Lower lobe of right lung (tissue), 2 donors: Measurements from ENCODE around the gene GNPNAT1. TPM values are rescaled to one million over a fixed set of nuclear protein-coding genes. Genes with fewer than 3 reads are reported as not detected.

ENCODE experiments used
- ATAC-seq, 2 donors: fragments of 200-7000 bp; cut with Tn5 transposase; one replicate each; pipeline ENCODE4 v1.9.1; 2020 to 2022; ENCODE audit warnings: mild to moderate bottlenecking in 2 of 2, moderate library complexity in 2 of 2
- DNase-seq: peaks from one replicate; pipeline ENCODE4 v3.0.0-alpha.2; 2020
- H3K27ac ChIP-seq: fragments of 200-600 bp; one replicate; pipeline ENCODE4 v1.8.0; 2022
- H3K27me3 ChIP-seq: fragments of 200-600 bp; one replicate; pipeline ENCODE4 v1.8.0; 2022; ENCODE audit warnings: low read depth
- H3K36me3 ChIP-seq: fragments of 200-600 bp; one replicate; pipeline ENCODE4 v1.8.0; 2022; ENCODE audit warnings: mild to moderate bottlenecking
- H3K4me1 ChIP-seq: fragments of 200-600 bp; one replicate; pipeline ENCODE4 v1.8.0; 2022
- H3K4me3 ChIP-seq: fragments of 200-600 bp; one replicate; pipeline ENCODE4 v1.8.0; 2022; ENCODE audit warnings: mild to moderate bottlenecking
- H3K9me3 ChIP-seq: fragments of 200-600 bp; one replicate; pipeline ENCODE4 v1.8.0; 2022
- CTCF ChIP-seq: fragments of 200-600 bp; IDR thresholded peaks from one replicate; pipeline ENCODE4 v1.8.0; 2022; ENCODE audit warnings: antibody characterized with exemption, mild to moderate bottlenecking
- intact Hi-C: fragments of 100-400 bp; cut with DNase I; formaldehyde crosslinking; loops from one replicate; pipeline ENCODE4 v1.11.0; 2022
- total RNA-seq: library from RNA; stranded (reverse); fragmentation: NEBNext Ultra II Directional; extraction: Animal tissue kit (Norgen Biotek cat#: 25700); gene quantifications from one replicate; pipeline ENCODE4 v1.2.1, GENCODE V29; 2021
- donor health status: DM: no; HTN: yes; CAD: no; lungs with severe emphysema.

The GNPNAT1 gene
- total RNA-seq, 1 donor from 2014 or later, result 9.5 TPM

DNA sequence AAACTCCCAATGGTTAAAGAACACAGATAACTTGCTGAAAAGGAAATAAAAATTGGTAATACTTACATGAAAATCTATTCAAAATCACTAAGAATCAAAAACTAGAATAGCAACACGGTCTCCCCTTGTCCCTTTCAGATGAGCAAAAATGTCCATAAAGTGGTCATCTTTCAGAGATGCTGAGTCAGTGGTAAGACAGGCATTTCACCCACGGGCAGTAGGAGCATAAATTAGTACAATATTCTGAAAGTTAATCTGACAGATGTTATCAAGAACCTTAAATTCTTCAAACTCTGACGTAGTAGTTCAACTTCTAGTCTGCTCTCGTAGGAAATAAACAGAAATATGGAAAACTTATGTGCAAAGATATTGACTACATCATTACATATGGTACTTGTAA lies 33.1 kb upstream of the GNPNAT1 start:
- no peak for TF ChIP-seq CTCF
- ATAC-seq (no peak), DNase-seq (no peak)
- no peaks in the 10 kb centered on the region for H3K4me1 ChIP-seq
- no peaks in the 10 kb centered on the region for H3K36me3 ChIP-seq
- no peak overlapping the region for H3K27ac ChIP-seq
- no peaks in the 10 kb centered on the region for H3K27me3 ChIP-seq
- no peaks in the 10 kb centered on the region for H3K9me3 ChIP-seq
- H3K4me3 ChIP-seq, result no peak overlapping the region
- intact Hi-C loops, result loop anchor here (10.0 kb wide), 2 partner anchors 140 to 230 kb away; no protein-coding TSS in a partner anchor

DNA sequence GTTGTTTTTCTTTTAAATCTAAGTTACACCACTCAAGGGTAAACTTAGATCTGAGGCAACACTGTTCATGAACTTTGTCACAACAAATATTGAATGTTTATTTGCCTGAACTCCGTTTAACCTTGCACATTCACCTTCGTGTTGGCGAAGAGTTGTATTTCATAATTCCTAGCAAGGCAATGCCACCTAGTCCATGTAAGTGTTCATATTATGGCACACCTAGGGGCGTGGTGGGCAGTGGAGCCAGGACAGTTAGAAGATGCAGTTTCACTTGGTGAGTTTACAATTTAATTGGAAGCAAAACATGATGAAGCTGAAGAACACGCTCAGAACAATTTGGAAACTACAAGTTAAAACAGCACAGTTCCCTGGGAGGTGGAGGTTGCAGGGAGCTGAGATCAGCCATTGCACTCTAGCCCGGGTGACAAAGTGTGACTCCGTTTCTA lies 30.4 kb upstream of the GNPNAT1 start:
- H3K27me3 ChIP-seq, result no peaks in the 10 kb centered on the region
- no peaks in the 10 kb centered on the region for H3K9me3 ChIP-seq
- no peak for ATAC-seq
- DNase-seq, result no peak
- H3K36me3 ChIP-seq, result no peaks in the 10 kb centered on the region
- intact Hi-C loops, result loop anchor here (10.0 kb wide), 2 partner anchors 143 to 233 kb away; no protein-coding TSS in a partner anchor
- no peak for TF ChIP-seq CTCF
- H3K4me1 ChIP-seq, result no peaks in the 10 kb centered on the region
- H3K4me3 ChIP-seq, result no peak overlapping the region
- H3K27ac ChIP-seq, result no peak overlapping the region

- H3K4me1 ChIP-seq, result no peaks in the 10 kb centered on the region
- no peaks in the 10 kb centered on the region for H3K9me3 ChIP-seq
- no peak for ATAC-seq
- no peak overlapping the region for H3K4me3 ChIP-seq
- no peak for TF ChIP-seq CTCF
- intact Hi-C loops, result no loop called here
- DNase-seq, result no peak
- H3K27ac ChIP-seq, result no peak overlapping the region
- no peaks in the 10 kb centered on the region for H3K27me3 ChIP-seq
- H3K36me3 ChIP-seq, result no peaks in the 10 kb centered on the region
Measured at GRCh38 chr14:52808101-52808500, 16.7 kb upstream of the GNPNAT1 start.

DNA sequence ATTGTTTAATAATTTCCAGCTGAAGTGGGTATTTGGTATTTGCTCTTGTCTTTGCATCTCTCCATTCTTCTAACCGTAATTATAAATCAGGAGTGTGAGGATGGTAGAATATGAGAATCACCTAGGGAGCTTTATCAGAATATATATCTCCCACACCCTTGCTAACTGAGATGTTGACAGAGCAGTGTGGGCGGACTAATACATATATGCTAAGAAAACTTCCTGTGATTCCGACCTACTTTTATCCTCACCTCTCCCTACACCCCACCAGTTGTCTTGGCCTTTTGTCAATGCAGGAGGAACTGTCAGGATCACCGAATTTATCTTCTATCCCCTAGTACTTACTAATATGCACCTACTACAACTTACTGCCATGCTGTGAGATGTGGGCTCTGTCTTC lies 14.7 kb upstream of the GNPNAT1 start:
- H3K9me3 ChIP-seq, result no peaks in the 10 kb centered on the region
- no peaks in the 10 kb centered on the region for H3K4me1 ChIP-seq
- no peak overlapping the region for H3K4me3 ChIP-seq
- H3K27ac ChIP-seq, result no peak overlapping the region
- no peak for DNase-seq
- no peaks in the 10 kb centered on the region for H3K36me3 ChIP-seq
- H3K27me3 ChIP-seq, result no peaks in the 10 kb centered on the region
- intact Hi-C loops, result no loop called here
- TF ChIP-seq CTCF, result no peak
- no peak for ATAC-seq

DNA sequence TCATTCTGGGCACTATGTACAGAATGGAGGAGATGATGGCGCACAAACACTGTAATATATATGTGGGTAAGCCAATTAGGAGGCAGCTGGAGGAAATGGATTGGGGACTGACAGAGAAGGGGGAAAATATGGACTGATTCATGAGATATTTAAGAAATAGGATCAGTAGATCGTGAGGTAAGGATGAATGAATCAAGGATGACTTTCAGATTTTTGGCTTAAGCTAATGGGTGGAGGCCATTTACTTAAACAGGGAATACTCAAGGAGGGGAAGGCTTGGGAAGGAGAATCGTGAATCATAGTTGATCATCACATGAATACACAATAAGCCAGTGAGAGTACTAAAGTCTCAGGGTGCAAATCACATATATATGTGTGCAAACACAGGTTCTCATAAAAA lies 11.2 kb upstream of the GNPNAT1 start:
- no peak for DNase-seq
- Histone ChIP-seq H3K9me3 (no peaks in the 10 kb centered on the region), H3K27me3 (no peaks in the 10 kb centered on the region), H3K4me3 (no peak overlapping the region), H3K27ac (no peak overlapping the region), H3K4me1 (no peaks in the 10 kb centered on the region), H3K36me3 (no peaks in the 10 kb centered on the region)
- intact Hi-C loops, result no loop called here
- no peak for TF ChIP-seq CTCF
- ATAC-seq, result no peak
